ENCODE measurements around the gene PAPPA.

The PAPPA gene

DNA sequence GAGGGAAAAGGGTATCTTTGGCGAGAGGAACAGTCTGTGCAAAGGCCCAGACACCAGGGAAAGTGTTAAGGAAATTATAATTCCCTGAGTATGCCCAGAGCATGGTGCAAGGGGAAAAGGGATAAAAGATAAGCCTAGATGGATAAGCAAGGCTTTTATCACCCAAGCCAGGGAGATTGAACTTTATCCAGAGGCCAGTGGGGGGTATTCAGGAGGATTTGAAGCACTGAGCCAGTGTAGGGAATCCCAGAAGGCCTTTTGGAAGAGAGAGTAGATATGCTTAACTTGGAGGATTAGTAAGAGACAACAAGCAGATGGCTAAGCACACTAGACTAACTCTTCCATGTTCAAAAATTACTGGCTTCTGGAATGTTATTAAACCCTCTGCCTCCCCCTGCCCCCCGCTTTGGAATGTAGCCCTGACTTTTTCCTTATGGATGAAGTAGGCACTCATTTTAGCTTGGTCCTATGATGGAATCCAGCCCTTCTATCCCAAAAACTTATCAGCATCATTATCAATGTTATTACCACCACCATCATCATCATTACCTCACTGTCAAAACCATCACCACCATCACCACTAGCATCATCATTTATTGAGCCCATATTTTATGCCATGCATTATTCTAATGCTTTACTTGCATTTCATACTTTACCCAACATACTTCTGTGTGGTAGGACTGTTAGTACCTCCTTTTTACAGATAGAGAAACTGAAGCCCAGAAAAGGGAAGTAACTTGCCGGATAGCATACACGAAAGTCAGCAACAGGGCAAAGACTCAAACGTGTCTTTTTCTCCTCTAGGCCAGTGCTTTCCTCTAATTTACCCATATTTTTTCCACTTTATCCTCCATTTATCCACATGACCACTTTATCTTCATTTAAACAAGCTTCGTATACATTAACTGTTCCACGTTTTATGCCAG lies 237.0 kb downstream of the PAPPA start:
- DNase-seq: no peak

DNA sequence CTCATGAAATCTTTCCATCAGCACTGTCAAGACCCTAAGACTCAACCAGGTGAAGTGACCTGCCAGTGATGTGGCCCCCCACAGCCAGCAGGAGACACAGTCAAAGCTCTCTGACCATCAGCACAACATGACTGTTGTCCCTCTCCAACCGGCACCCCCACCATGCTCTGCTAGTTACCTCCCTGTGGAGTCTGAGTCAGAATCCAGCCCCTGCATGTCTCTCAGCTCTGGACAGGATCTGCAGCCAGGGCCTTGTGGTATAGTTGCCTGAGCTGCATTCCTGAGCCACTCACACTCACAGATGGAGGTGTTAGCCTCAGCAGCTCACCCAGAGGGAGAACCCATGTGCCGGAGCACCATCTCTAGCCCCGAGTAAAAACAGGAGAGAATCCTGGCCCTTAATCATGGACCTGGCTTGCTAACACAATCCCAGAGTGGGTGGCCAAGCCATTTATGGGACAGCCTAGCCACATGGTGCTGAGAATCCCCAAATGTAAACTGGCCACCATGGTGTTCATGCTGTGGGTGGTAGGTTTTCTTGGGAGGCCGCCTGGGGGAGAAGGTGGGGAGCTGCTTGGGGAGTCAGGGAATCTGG lies 237.8 kb downstream of the PAPPA start:
- no peak for DNase-seq

DNA sequence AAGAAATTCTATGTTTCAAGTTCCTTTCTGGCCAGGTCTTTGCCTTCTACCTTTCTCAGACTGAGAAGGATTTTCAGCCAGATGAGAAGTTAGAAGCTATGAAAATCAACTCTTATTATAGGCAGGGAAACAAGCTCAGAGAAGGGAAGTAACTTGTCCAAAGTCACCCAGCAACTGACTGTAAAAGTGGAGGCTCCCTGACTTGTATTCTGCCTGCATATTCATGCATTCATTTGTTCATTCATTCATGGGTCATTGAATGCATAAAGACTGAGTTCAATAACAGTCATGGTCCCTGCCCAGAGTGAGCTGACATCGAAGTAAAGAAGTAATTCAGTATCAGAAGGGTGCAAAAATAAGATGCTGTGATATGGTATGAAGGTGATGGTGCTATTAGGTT lies 239.6 kb downstream of the PAPPA start:
- no peak for DNase-seq

DNA sequence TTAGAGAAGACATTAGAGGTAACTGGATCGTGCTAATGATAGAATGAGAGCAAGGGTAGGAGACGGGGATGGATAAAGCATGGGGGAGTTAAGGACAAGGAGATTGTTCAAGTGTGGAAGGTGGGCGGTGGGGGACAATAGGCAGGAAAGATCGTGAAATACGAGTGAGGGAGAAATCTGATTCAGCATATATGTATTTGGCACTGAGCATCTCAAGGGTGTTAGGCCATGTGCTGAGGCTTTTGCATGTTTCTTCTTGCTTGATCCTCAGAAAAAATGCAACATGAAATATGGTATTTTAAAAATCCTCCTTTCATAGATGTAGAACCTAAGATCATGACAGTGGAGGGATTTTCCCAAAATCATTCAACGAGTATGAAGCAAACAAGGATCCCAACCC lies 240.5 kb downstream of the PAPPA start:
- DNase-seq: no peak

DNA sequence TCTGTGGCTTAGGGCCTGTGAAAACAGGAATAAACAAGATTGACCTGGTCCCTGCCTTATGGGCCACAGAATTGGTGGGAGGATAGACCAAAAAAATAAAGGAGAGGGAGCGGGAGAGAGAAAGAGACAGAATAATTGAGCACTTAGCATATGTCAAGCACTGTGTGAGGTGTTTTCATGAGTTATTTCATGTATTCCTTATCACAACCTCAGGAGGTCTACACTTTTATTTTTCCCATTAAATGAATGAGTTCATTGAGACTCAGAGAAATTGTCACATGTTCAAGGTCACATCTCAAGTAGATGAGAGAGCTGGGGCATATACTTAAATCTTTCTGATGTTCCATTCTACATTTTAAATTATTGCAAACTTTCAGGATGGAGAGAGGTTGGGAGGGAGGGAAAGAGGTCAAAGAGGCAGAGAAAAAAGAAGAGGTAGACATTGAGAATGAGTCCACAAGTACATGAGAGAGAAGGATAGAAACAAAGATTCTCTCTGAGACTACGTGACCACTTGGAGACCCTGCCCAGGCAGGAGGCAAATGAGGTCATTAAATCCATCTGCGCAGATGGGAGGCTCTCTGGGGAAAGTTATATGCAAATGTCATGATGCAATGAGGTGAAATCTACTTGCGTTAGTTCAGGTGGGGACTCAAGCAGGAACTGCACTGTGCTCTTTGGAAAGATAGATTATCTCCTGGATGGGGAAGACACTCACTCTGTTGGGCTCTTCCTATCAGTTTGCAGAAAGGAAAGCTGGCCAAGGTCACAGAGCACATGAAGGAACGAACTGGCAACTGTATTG lies 241.5 kb downstream of the PAPPA start:
- peak; percentile 74 for DNase-seq

DNA sequence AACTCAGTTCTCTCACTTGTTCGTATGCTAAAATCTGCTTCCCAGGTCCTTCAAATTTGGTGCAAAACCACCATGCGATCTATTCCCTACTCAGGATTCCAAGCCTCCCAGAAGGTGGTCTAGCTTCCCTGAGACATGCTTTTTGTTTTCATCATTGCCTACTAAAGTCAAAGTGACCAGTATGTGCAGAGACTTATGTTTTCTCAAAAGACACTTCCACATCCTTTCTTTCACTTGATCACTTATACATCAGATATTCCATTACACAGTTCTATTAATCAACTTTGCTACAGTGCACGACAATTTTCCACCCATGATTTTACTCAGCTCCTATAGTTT lies 242.1 kb downstream of the PAPPA start:
- DNase-seq: no peak

DNA sequence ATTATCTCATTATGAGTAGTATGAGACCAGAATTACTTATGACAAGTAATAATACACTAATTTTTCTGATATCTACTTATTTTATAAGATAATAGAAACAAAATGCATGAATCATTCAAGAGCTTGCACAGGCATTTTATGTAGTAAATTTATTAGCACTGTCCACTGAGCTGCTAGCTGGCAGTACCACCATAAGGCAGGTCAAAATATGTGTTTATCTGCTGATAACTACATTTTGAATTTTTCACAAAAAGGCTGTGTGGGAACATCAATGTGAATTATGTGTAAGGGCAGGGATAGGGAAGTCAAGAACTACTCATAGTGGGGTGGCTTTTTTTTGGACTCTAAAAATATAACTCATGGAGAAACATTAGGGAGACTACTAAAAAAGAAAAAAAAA lies 249.6 kb downstream of the PAPPA start:
- DNase-seq: no peak

DNA sequence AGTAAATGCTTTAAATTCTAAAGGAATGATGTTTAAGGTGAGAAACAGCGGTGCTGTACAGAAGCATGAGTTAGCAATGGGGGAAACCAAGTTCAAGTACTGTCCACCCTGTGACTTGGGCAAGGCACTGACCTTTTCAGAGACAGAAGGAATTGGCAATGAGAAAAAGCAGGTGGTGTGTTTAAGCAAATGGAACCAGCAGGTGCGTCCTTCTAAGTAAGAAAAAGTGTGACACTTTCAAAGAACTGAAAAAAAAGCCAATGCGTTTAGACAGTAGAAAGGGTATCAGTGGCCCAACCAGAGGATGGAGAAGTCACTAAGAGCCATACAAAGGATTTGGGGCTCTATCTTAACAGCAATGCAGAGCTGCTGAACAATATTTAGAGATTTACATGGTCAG lies 250.6 kb downstream of the PAPPA start:
- DNase-seq: no peak

DNA sequence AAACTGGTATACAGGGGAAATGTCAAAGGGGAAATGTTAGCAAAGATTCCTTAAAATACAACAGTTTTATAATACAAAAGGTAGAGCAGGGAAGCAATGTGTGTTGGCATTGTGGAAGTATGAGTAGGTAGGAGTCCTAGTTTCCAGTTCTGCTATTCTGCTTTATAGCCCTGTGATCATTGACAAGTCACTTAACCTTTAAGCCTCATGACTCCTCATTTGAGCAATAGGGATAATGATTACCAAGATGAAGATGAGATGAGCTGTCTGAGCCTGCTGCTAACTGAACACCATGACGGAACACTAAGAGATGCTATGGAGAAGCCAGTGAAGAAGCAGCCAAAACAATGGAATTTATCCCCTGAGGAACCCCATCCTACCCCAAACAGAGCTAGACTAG lies 251.7 kb downstream of the PAPPA start:
- DNase-seq: no peak

DNA sequence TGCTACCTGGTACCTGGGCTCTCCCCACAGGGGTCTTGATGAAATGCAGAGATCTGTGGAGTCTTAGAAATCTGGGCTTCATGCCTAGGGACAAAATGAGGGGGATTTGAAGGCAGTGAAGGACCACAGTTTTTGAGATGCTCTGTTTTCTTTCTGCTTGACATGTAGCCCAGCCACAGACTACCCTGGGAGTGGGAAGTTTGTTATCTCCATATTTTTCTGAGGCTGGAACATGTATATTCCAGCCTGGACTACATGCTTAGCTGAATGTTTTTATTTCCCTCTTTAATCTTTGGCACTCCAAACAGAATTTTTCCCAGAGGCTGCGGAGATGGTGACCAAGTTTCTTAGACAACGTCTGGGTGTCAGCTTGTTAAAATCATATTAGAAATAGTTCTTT lies 252.9 kb downstream of the PAPPA start:
- DNase-seq: no peak

DNA sequence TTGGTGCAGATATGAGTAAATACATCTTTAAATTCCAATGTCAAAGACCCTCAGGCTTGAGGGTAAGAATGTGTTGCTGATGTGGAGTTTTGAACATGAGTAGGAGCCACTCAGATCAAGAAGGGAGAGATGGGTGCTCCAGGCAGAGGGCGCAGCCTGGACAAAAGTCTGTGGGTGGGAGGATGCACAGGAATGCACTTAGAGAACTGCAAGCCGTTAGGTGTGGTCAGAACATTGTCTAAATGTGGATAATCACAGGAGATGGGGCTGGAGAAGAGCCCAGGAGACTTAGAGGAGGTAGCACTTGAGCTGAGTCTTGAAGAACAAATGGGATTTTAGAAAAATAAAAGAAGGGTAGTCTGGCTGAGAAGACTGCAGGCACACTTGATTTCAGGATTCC lies 255.5 kb downstream of the PAPPA start:
- no peak for DNase-seq

DNA sequence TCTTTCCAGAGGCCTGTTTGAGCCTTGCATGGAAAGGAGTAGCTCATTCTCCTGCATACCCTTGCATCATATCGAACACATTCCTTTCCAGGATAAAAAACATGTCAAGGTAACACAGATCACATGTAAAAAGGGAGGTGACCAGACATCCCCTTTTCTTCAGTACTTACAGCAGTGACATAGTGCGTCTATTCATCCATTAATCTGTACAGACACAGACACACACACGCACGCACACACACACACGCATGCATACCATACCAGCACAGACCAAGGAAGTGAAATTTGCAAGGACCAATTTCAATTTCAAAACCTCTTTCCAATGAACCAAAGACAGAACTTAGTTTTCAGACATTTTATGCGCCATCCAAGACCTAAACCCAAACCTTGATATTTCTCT lies 256.0 kb downstream of the PAPPA start:
- no peak for DNase-seq

DNA sequence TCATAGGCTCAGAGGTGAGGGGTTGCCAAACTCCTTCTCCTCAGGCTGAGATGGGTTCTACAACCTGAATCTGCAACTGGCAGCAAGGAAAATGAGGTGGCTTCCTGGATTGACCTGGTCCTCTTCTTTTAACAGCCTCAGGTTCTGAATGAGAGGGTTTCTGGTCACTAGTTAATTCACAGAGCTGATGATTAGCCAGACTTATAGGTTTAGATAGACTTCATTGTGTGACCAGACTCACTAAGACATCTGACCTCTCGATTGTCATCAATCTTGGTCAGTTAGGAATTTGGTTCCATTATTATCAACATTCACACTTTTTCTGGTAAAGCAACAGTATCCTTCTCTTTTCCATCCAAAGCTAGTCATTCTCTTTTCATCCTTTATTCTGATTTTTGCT lies 257.9 kb downstream of the PAPPA start:
- DNase-seq: no peak

DNA sequence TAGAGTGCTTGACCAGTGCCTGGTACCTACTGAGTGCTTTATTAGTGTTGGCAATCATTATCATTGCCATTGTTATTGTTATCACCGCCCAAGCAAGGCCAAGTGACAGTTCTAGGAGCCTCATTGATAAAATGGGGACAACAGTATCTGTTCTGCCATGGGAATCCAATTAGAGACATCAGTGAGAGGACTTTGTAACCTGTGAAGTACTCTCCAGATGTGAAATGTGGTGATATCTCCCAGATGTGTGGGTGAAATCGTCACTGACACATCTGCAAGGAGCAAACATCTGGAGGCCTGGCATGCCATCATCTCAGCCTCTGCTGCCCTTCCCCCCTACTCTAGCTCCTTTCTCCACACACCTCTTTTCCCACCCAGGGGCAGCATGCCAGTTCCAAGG lies 260.8 kb downstream of the PAPPA start:
- DNase-seq: no peak

DNA sequence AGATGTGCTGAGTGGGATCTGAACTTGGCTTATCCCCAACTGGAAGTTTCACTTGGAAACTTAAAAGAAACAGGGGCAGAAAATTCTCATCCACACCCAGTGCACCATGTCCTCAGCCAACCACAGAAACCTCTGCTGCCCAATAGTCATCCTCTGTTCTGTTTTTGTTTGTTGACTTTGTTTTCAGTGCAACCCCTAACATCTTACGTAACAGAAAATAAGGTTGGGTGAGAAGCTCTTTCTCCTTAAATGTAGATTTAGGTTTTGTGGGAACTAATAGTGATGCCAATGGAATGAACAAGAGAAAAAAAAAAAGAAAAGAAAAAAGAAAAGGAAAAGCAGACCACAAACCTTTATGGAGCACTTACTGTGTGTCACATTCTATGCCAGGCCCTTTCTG lies 262.8 kb downstream of the PAPPA start:
- no peak for DNase-seq

DNA sequence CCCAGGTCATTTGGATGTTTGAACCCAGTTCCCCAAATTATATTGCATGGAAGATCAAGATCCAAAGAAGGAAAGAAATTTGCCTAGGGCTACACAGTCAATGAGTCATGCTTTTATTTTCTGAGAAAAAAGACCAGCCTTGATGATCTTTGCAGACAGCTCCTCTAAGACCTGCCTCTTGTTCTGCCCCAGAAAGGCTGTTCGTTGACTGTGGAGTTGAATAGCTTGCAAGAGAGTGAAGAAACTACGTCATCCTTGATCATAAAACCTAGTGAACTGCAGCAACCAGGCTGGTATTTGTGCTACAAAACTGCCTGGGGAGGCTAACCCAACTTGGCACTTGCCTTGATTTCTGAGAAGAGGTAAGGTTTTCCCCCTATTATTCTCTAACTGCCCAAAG lies 263.9 kb downstream of the PAPPA start:
- DNase-seq: no peak

DNA sequence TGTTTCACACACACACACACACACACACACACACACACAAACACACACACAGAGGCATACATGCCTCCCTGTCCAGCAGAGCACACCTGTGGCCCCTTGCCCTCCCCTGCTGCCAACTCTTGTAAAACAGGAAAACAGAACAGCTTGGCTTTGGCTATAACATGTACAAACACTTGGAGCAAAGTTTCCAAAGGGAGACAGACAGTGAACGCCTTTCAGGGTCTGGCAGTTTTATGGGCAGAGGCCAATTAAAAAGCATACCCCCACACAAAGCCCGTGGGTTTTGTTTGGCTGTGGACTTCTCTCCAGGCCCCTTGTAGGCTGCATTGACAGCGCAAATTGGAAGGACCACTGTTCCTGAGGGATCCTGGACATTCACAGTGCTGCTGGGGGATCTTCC lies 265.6 kb downstream of the PAPPA start:
- DNase-seq: no peak

DNA sequence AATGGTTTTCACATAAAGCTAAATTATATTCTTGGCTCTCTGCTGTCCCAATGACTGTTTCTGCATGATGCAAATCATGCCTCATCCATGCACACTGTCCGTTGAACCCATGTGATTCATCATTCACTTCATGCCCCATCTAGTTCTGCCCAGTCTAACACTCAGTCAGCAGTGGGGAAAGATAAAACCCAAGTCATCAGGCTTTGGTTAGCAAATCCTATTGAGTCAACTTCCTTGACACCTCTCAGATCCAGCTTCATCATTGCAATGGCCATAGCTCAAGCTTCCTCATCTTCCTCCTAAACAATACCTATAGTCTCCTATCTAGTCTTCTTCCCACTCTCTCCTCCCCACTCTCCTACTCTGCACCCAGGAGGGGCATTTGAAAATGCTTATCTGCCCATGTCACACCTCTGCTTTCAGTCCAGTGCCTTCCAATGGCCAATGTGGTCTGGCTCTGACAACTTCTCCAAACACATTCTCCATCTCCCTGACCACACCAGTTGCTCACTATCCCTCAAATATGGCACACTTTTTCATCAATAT lies 267.5 kb downstream of the PAPPA start:
- DNase-seq: no peak

DNA sequence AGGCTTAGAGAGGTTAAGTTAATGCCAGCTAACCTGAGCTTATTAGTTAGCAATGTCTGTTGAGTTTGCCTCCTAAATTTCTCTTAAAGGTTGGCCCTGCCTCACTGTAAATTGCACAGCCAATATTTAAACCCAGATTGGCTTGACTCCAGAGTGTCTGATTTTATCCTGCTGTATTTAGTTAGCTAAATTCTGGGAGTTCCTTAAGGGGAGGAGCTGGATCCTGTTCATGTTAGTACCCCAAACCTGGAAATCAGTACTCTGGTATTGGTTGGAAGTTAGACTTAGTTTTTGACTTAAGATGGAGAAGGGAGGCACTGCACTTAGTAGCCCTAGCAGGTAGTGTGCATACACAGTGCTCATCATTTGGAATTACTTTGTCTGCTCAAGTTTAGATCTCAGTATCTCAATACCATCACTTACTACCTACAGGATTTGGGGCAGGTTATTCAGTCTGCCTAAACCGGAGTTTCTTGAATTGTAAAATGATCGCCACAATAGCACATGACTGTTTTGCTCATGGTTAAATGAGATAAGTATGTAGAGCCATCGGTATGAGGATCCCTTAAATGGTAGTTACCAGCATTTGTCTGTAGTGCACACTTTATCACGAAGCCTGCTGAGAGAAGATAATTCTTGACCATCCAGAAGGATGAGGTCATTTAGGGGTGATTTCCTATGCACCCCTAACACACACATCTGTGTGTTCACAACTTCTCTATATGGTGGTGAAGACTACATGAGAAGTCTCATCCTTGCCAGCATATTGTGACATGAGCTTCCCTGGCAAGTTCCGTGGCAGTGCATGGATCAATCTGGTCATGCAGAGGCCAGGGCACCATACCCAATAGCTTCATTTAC lies 268.8 kb downstream of the PAPPA start:
- no peak for DNase-seq

DNA sequence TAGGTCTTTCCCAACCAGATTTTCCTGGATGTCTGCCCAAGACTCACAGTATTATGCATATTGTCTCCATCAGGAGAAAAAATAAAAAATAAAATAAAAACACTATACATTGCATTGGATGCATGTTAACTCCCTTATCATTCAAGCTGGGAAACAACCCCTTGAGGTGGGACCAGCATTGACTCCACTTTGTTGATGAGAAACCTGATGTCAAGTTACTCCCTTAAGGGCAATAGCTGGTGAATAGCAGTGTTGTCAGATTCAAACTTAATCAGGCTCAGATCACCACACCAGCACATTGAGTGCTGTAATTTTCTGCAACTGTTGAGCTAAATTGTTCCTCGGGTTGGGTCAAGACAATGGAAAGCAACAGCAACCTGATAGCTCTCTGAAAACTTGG lies 269.6 kb downstream of the PAPPA start:
- peak; percentile 9 for DNase-seq

DNA sequence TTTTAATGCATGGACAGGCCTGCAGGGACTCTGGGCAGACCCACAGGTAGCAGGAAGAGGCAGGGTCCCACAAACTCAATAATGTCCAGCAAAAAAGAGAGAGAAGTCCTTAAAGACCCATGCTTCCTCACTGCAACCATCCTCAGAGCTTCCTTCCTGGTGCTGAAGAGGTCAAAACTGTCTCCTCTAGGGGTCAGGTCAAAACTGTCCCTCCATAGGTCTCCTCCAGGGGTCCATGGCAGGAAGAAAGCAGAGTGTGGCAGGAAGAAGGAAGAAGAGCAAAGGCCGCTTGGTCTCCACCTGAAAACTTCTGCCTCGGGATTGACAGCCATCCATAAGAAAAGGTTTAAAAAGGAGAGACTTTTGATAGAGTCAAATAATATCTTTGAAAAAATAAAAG lies 271.7 kb downstream of the PAPPA start:
- no peak for DNase-seq

DNA sequence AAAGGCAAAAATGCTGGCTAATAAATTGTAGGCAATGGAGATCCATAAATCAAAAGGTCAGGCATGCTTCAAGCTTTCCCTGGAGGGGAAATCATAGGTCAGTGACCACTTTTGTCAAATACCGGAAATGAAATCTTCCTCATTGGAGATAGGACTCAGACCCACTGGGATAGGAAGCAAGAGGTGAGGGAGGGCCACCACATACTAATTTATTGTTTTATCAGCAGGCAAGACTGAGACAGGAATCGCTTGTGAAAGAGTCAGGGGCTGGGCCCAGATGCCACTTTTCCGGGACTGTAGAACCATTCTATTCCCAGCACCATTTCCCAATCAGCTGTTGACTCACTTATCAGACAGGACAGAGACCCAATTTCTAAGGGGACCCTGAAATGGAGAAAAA lies 277.3 kb downstream of the PAPPA start:
- no peak for DNase-seq

DNA sequence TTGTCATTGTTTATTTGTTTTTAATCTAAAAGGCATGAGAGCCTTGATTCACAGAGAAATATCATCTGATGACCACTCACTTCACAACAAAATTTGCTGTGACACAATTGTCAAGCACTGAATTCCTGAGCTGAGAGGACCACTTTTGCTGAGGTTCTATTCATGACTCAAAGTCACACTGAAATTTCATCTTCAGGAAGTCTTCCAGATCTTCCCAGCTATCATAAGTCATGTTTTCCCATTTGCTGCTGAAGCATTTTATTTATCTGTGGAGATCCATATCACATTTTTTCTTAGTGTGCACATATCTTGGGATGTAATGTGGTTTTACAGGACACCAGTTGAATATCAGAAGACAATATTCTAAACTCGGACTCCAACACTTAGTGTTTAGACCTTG lies 278.5 kb downstream of the PAPPA start:
- no peak for DNase-seq
